Lung (tissue), 12 donors: ENCODE results near the gene LGI4. TPM values are rescaled to one million over a fixed set of nuclear protein-coding genes. Genes with fewer than 3 reads are reported as not detected.

Experiments used
- ATAC-seq: fragments of 200-7000 bp; cut with Tn5 transposase; one replicate; pipeline ENCODE4 v1.9.1; 2020; ENCODE audit warnings: moderate number of reproducible peaks; ENCODE audit not compliant: insufficient read depth, low FRiP score
- DNase-seq, 3 donors: peaks; one replicate each; pipeline ENCODE4 v3.0.0-alpha.2; 2013 to 2017
- H3K27ac ChIP-seq, 2 donors: one replicate each; pipeline ENCODE4 v1.5.1; 2013; ENCODE audit warnings: mild to moderate bottlenecking in 2 of 2, moderate library complexity in 2 of 2, control low read depth in 1 of 2, inconsistent platforms in 1 of 2, low read depth in 1 of 2, low read length in 1 of 2
- H3K27me3 ChIP-seq, 3 donors: one replicate each; pipeline ENCODE4 v1.5.1; 2013; ENCODE audit warnings: low read length in 2 of 3; ENCODE audit not compliant: control insufficient read depth in 3 of 3, insufficient read depth in 3 of 3
- H3K36me3 ChIP-seq, 4 donors: one replicate each; pipeline ENCODE4 v1.5.1; 2013; ENCODE audit warnings: low read length in 4 of 4, mild to moderate bottlenecking in 1 of 4, moderate library complexity in 1 of 4; ENCODE audit not compliant: control insufficient read depth in 4 of 4, insufficient read depth in 4 of 4
- H3K4me1 ChIP-seq, 5 donors: one replicate each; pipeline ENCODE4 v1.5.1; 2013; ENCODE audit warnings: low read length in 5 of 5, mild to moderate bottlenecking in 2 of 5, moderate library complexity in 1 of 5; ENCODE audit not compliant: control insufficient read depth in 5 of 5, insufficient read depth in 5 of 5
- H3K4me3 ChIP-seq: one replicate; pipeline ENCODE4 v1.5.1; 2013; ENCODE audit warnings: mild to moderate bottlenecking, control low read depth, moderate library complexity
- H3K9ac ChIP-seq, 2 donors: one replicate each; pipeline ENCODE4 v1.5.1; 2013; ENCODE audit warnings: low read length in 2 of 2, control low read depth in 1 of 2; ENCODE audit not compliant: insufficient read depth in 1 of 2
- H3K9me3 ChIP-seq, 4 donors: one replicate each; pipeline ENCODE4 v1.5.1; 2013; ENCODE audit warnings: low read length in 3 of 4, mild to moderate bottlenecking in 1 of 4, moderate library complexity in 1 of 4; ENCODE audit not compliant: control insufficient read depth in 4 of 4, insufficient read depth in 3 of 4
- WGBS, 2 donors: extraction: QIAGEN DNeasy Blood & Tissue Kit; methylation state at CpG; one replicate each; pipeline ENCODE4 v1.1.7; 2013; 5-methylcytosine and 5-hydroxymethylcytosine counted together
- polyA plus RNA-seq, 2 donors: library from polyadenylated mRNA; stranded (reverse); fragments of 200-250 nt; gene quantifications; one replicate each; pipeline ENCODE4 v1.2.1, GENCODE V29; 2013
- total RNA-seq, 2 donors: library from RNA; depleted of rRNA in 1 of 2; stranded (reverse); fragments of >200 nt in 1 of 2; gene quantifications; one replicate each; pipeline ENCODE4 v1.2.1, GENCODE V29; 2014 to 2021
- TF ChIP-seq, protein P1 (sequence below): IDR thresholded peaks from 2 replicates; pipeline ENCODE4 v1.5.1; 2012; ENCODE audit warnings: mild to moderate bottlenecking; ENCODE audit errors: control extremely low read depth, extremely low read depth
- donor health status: control.
- donor health status: control.
- donor health status: Bipolar disorder and iron deficiency.
- donor health status: healthy.
- donor health status: DM: yes; HTN: yes; CAD: no.

LGI4 gene
- total and polyA plus RNA-seq, 4 donors, result 1.6 to 11.2 (median 4.1) TPM

GRCh38 chr19:35124098-35125060, 10.5 kb downstream of the LGI4 start:
- TF ChIP-seq, protein P1, sequence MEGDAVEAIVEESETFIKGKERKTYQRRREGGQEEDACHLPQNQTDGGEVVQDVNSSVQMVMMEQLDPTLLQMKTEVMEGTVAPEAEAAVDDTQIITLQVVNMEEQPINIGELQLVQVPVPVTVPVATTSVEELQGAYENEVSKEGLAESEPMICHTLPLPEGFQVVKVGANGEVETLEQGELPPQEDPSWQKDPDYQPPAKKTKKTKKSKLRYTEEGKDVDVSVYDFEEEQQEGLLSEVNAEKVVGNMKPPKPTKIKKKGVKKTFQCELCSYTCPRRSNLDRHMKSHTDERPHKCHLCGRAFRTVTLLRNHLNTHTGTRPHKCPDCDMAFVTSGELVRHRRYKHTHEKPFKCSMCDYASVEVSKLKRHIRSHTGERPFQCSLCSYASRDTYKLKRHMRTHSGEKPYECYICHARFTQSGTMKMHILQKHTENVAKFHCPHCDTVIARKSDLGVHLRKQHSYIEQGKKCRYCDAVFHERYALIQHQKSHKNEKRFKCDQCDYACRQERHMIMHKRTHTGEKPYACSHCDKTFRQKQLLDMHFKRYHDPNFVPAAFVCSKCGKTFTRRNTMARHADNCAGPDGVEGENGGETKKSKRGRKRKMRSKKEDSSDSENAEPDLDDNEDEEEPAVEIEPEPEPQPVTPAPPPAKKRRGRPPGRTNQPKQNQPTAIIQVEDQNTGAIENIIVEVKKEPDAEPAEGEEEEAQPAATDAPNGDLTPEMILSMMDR, result no peak
- Histone ChIP-seq H3K36me3 (no peaks in the 10 kb centered on the region), H3K9ac (peak overlapping the region in 1 of 2 donors; percentile 86), H3K4me3 (peak overlapping the region; percentile 50), H3K4me1 (peaks cover 5 to 27% (median 9%) of the 10 kb centered on the region in 5 donors), H3K27me3 (no peaks in the 10 kb centered on the region), H3K9me3 (no peaks in the 10 kb centered on the region), H3K27ac (peak overlapping the region; percentile 71 to 86)
- 11 to 15% methylated on average over 42 of the region's 42 CpGs for WGBS, 2 donors
- ATAC-seq (peak; percentile 83), DNase-seq (peak; percentile 96 to 98 (median 98))

DNA sequence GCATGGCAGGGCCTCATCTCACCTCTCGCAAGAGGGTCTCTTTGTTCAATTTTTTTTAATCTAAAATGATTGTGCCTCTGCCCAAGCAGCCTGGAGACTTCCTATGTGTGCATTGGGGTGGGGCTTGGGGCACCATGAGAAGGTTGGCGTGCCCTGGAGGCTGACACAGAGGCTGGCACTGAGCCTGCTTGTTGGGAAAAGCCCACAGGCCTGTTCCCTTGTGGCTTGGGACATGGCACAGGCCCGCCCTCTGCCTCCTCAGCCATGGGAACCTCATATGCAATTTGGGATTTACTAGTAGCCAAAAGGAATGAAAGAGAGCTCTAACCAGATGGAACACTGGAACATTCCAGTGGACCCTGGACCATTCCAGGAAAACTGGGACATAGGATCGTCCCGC, 11.3 kb downstream of the LGI4 start:
- no peaks in the 10 kb centered on the region for H3K27me3 ChIP-seq
- no peak overlapping the region for H3K4me3 ChIP-seq

GRCh38 chr19:35122687-35123551, 11.9 kb downstream of the LGI4 start:
- Histone ChIP-seq H3K9me3 (no peaks in the 10 kb centered on the region), H3K4me3 (no peak overlapping the region), H3K9ac (no peak overlapping the region), H3K27ac (peak overlapping the region in 1 of 2 donors; percentile 57), H3K36me3 (no peaks in the 10 kb centered on the region), H3K27me3 (no peaks in the 10 kb centered on the region), H3K4me1 (peaks cover 5 to 27% (median 9%) of the 10 kb centered on the region in 5 donors)
- DNase-seq (no peak), ATAC-seq (no peak)
- 82 to 88% methylated on average over 19 of the region's 19 CpGs for WGBS, 2 donors
- TF ChIP-seq, protein P1, result no peak

More for the DNA sequence above, 11.3 kb downstream of the LGI4 start:
- TF ChIP-seq, protein P1, result no peak
- Histone ChIP-seq H3K9ac (peak overlapping the region in 1 of 2 donors; percentile 86), H3K36me3 (no peaks in the 10 kb centered on the region), H3K9me3 (no peaks in the 10 kb centered on the region), H3K4me1 (peaks cover 5 to 27% (median 9%) of the 10 kb centered on the region in 5 donors), H3K27ac (peak overlapping the region; percentile 57 to 86)
- ATAC-seq (no peak), DNase-seq (no peak)
- 72 to 83% methylated on average over 5 of the region's 5 CpGs for WGBS, 2 donors
